ENCODE data around the gene WDHD1.
A peak's percentile ranks its signal among the peaks of the same experiment; 100 is the strongest.
"Not testable (repeated sequence)": the region's sequence is repeated elsewhere in the genome, so short reads cannot be mapped to it uniquely, and the experiment has no call there.

WDHD1 gene, protein sequence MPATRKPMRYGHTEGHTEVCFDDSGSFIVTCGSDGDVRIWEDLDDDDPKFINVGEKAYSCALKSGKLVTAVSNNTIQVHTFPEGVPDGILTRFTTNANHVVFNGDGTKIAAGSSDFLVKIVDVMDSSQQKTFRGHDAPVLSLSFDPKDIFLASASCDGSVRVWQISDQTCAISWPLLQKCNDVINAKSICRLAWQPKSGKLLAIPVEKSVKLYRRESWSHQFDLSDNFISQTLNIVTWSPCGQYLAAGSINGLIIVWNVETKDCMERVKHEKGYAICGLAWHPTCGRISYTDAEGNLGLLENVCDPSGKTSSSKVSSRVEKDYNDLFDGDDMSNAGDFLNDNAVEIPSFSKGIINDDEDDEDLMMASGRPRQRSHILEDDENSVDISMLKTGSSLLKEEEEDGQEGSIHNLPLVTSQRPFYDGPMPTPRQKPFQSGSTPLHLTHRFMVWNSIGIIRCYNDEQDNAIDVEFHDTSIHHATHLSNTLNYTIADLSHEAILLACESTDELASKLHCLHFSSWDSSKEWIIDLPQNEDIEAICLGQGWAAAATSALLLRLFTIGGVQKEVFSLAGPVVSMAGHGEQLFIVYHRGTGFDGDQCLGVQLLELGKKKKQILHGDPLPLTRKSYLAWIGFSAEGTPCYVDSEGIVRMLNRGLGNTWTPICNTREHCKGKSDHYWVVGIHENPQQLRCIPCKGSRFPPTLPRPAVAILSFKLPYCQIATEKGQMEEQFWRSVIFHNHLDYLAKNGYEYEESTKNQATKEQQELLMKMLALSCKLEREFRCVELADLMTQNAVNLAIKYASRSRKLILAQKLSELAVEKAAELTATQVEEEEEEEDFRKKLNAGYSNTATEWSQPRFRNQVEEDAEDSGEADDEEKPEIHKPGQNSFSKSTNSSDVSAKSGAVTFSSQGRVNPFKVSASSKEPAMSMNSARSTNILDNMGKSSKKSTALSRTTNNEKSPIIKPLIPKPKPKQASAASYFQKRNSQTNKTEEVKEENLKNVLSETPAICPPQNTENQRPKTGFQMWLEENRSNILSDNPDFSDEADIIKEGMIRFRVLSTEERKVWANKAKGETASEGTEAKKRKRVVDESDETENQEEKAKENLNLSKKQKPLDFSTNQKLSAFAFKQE

DNA sequence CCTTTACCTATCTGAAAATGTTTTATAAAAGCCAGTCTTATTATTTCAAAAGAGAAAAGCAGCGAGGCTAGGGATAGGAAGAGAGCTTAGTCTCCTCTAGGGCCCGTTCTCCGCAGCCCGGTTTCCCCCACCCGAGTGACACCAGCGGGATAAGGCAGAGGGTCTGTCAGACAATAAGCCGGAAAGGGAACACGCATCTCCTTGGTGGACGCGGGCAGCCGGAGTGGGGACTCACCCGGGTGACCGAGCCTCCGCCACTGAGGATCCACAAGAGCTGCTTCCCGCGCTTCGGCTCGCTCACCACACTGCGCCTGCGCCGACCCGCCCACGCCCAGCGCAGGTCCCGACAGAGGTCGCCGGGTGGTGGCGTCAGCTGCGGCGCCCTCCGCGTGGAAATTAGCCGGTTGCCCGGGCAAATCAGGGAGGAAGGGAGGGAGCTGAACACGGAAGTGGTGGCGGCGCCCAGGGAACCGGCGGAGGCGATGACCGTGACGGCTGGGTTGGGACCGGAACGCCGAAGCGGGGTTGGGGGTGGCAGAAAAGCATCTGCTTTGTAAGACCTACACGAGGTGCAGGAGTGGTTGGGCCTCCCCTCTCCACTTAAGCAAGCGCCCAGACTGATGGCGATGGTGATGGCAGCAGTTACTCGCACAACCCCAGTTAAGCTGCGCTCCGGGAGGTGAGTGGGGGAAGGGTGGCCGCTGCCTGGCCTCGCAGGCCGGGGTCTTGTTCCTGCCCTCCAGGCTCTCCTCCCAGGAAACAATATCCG is at the start of gene WDHD1, which contains the start of gene SOCS4:
WDHD1 (minus strand) TSS at position 307 of the 769 bp plus-strand sequence. CDS start 312 bp downstream, outside the sequence.
SOCS4 (plus strand) TSS at position 444 of the 769 bp plus-strand sequence. CDS start 15,806 bp downstream, outside the sequence.
- DNase-seq (ENCODE audit: low read depth): peak; percentile 54

GRCh38 chr14:55075628-55076175 is 48.8 kb upstream of the WDHD1 start:
- DNase-seq (ENCODE audit: low read depth): no peak

DNA sequence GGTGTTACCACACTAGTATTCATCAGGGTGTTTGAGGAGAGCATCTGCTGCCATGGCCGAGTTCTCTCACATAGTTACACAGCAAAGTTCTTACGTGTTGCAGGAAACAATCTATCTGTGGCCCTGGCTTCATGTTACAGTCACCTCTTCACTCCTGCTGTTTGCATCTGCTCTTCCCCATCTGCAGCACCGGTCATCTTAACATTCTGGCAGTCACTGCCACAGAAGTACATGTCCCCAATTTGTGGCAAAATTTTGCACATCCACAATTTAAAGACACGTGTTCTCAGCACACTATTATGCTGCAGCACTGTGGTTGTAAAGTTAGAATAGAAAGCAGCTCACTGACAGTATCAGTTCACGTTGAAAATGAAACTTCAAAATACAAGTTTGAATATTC is 47.8 kb upstream of the WDHD1 start:
- DNase-seq (ENCODE audit: low read depth): no peak

GRCh38 chr14:55073856-55074255 is 47.0 kb upstream of the WDHD1 start:
- peak; percentile 41 for DNase-seq (ENCODE audit: low read depth)

GRCh38 chr14:55071870-55072640 is 45.2 kb upstream of the WDHD1 start:
- peak; percentile 70 for DNase-seq (ENCODE audit: low read depth)

DNA sequence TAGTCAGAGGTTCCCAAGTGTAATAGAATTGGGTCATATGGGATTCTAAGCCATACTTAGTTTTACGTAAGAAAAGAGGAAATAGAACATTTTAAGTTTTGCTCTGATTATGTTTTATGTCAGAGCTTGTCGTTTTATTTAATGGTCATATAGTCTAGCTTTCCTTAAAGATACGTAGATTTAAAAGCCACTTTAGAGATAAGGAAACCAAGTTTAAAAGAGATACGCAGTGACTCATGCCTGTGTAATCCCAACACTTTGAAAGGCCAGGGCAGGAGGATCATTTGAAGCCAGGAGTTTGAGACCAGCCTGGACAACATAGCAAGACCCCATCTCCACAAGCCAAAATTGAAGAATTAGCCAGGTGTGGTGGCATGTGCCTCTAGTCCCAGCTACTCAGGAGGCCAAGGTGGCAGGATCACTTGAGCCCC is 44.1 kb upstream of the WDHD1 start:
- no peak for DNase-seq (ENCODE audit: low read depth)

DNA sequence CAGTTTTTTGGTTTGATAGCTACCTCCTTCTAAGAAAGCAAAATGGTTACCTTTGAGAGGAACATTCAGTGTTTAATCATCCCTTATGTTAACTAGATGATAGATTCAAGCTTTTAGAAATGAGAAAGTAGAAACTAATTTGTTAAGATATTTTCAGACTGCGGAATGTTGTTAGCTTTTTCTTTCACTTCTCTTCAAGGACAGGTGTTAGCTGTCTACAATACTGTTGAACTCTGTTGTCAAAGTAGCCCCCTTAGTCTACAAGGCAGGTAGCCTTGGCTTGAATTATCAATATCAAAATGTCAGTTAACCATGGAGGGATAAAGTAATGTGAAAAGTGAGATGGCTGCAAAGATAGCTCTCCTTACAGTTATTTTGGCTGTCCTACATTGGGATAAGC is 39.3 kb upstream of the WDHD1 start:
- DNase-seq (ENCODE audit: low read depth): no peak

GRCh38 chr14:55065411-55065810 is 38.5 kb upstream of the WDHD1 start:
- no peak for DNase-seq (ENCODE audit: low read depth)

GRCh38 chr14:55064896-55065295 is 38.0 kb upstream of the WDHD1 start:
- not testable (repeated sequence) for DNase-seq (ENCODE audit: low read depth)

GRCh38 chr14:55062517-55063351 is 35.8 kb upstream of the WDHD1 start:
- no peak for DNase-seq (ENCODE audit: low read depth)

GRCh38 chr14:55059333-55059732 is 32.4 kb upstream of the WDHD1 start:
- DNase-seq (ENCODE audit: low read depth): no peak

- DNase-seq (ENCODE audit: low read depth): no peak
Observed at GRCh38 chr14:55057919-55058318, 31.0 kb upstream of the WDHD1 start.

DNA sequence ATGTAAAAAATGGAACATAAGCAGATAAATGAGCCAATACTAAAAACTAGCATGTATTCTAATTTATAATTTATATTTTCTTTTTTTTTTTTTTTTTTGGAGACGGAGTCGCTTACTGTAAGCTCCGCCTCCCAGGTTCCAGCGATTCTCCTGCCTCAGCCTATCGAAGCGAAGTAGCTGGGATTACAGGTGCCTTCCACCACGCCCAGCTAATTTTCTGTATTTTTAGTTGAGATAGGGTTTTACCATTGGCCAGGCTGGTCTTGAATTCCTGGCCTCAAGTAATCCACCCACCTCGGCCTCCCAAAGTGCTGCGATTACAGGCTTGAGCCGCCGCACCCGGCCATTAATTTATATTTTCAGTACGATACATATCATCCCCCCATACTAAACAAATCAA is 27.2 kb upstream of the WDHD1 start:
- no peak for DNase-seq (ENCODE audit: low read depth)

DNA sequence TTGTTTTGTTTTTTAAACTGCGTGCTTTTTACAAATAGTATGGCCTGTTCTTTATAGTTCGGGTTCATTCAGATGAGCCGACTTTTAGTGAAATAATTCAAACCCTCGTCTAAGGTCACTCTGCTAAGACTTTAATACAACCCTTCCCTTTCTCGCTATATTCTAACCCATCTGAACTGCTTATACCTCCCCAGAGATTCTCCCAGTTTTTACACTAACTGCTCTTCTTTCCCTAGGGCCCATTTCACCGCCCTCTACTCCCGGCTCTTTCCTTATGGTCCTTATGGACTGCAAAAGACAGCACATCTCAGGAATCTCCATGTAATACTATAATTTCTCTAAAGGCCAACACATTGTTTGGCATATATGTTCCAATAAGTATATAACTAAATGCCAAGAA is 26.6 kb upstream of the WDHD1 start:
- no peak for DNase-seq (ENCODE audit: low read depth)

- DNase-seq (ENCODE audit: low read depth): no peak
Observed at GRCh38 chr14:55053018-55053417, 26.1 kb upstream of the WDHD1 start.

DNA sequence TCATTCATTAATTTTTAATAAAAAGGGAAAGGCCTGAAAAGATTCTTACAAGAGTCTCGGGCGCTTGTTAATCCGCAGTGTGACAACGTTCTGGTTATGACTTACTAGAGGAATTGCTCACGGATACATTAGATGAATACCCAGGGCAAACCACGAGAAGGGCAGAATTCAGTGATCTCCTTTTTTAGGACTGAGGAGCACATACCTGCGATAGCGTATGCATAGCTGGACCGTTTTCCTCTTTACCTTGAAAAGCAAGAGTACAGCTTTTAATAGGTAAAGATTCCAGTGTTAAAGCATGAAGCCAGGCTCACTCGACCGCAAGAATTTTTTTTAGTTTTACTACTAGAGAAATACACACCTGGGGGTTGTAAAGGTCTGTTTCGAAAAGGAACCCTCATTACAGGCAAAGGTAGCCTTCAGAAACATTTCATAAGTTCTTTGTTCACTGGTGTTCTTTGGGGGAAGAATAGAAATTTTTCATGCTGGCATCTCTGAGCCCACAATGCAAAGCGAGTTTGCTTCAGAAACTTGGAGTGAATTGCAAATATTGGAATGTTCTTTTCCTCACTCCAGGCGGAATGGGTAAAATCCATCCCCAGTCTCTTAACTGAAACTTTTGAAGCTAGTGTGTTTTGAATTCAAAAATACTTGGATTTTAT is 25.5 kb upstream of the WDHD1 start:
- DNase-seq (ENCODE audit: low read depth): no peak

DNA sequence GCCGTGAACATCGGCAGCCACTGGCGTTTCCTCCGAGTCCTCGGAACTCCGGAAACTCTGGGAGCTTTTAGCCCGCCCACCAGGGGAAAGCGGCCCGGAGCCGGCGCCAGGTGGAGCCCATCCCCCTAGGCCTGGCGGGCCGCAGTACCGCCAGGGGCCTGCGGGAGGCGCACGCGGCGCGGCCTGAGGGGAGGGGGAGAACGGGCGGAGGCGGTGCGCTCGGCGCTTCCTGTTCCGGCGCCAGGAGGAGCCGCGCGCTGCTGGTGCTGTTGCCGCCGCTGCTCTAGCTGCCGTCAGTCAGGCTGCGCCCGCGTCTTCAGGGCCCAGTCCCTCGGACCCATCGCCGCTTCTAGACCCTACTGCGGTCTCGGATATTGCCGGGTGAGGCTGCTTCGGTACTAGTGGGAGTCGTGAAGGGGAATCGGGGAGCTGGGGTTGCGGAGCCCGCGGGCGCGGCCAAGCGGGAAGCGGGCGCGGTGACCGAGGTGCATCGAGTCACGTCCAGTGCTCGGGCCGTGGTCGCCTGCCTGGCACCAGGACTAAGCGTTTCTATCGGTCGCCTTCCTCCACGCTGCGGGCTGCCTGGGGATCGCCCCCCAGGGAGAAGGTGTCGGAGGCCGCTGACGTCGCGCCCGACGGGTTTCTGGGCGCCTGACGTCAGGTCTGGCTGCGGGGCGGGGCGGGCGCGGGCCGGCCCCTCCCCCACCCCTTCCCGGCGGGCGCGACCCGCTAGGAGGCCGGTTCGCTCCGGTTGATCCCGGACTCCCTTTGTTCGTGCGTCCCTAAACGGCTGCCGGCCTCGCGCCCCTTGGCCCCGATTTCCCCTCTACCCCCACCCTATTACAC is 24.7 kb upstream of the WDHD1 start, which contains the start of gene MAPK1IP1L:
MAPK1IP1L (plus strand) TSS at position 225 of the 846 bp plus-strand sequence. CDS start 10,037 bp downstream, outside the sequence.
- peak; percentile 60 for DNase-seq (ENCODE audit: low read depth)

- no peak for DNase-seq (ENCODE audit: low read depth)
Observed at GRCh38 chr14:55051165-55051422, 24.2 kb upstream of the WDHD1 start.
